A549 treated with AZD2906 at 1 μM for 4 hours (cell line): ENCODE data around the gene FPR3. TPM values are rescaled to one million over a fixed set of nuclear protein-coding genes. Genes with fewer than 3 reads are reported as not detected.

ENCODE experiments used
- total RNA-seq: library from RNA; stranded (reverse); fragments of 200-300 nt; extraction: Qiagen RNA extraction; gene quantifications from 5 replicates; pipeline ENCODE4 v1.2.3, GENCODE V29; 2022

Gene FPR3, protein sequence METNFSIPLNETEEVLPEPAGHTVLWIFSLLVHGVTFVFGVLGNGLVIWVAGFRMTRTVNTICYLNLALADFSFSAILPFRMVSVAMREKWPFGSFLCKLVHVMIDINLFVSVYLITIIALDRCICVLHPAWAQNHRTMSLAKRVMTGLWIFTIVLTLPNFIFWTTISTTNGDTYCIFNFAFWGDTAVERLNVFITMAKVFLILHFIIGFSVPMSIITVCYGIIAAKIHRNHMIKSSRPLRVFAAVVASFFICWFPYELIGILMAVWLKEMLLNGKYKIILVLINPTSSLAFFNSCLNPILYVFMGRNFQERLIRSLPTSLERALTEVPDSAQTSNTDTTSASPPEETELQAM
- total RNA-seq, result not detected in 5 replicates

DNA sequence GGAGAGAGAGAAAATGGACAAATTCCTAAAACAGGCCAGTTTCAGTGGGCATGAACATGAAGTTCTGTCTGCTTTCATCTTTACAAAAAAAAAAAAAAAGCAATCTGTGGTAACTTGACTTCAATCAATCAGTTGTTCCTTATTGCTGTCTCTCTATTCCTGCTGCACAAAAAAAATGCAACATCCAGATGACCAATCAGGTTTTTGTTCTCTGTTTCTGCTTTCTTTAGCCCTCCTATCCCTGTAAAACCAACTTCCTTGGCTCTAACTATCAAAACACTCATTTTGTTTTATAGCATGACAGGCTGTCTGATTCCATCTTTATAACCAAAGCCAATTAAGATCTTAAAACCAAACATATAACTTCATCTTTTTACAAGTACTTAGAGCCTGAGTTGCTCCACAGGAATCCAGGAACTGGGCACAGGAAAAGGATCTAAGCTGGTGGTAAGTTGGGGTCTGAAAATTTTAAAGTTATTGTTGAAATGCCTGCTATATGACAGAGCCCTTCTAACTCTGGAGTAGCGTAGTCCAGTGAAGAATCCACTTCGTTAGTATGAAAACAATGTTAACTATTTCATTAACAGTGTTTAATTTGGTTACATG, at the start of gene FPR3:
FPR3 (plus strand) TSS at position 273 of the 606 bp plus-strand sequence. CDS start 28,592 bp downstream, outside the sequence.

DNA sequence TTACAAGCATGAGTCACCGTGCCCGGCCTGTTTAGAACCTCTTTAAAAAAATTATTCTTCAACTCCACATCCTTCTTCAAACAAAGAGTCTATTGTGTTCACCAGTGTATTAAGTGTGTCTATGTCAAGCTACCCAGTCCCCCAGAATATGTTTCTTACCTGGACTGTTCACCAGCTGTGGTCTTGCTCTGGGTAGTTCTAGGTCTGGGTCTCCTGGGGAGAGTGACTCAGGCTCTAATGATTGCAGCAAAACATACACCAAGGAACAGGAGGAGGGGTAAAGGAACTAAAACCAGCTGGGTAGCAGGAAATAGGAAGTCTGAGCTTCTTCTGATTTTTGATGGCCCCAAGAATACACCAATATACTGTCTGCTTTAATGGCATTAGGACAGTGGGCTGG, 43.3 kb upstream of the FPR3 start, which contains the start of gene FPR1:
FPR1 (minus strand) TSS at position 224 of the 400 bp plus-strand sequence. CDS start 4,884 bp downstream, outside the sequence.

DNA sequence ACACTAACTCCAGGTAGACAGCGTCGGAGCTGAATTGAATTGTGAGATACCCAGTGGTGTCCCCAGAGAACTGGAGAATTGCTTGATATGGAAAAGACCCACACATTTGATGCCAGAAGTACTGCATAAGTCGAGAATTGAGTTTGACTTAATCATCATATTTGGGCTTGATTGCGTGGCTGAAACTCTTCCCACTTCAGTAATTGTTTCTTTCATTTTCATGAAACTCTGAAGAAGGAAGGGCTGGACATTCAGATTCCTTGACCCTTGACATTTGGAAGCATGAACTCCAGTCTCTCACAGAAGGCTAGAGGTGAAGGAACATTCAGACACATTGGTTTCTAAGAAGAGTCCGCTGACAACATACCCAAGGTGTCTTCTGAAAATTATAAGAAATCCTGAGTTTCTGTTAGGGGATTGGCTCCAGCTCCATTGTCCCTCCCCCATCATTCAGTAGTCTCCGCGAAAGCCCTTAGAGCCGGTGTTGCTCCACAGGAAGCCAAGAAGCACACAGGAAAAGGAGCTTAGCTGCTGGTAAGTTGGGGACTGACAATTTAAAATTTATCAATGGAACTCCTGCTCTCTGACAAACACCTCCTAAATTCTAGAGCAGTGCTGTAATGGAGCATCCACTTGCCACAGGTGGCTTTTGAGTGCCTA, 34.1 kb upstream of the FPR3 start, which contains the start of gene FPR2:
FPR2 (plus strand) TSS at position 484 of the 660 bp plus-strand sequence. CDS start 7,479 bp downstream, outside the sequence.

Other genes starting within 250 kb of the FPR3 start
- 3.3 to 4.4 TPM (median 4.3 TPM) in 5 replicates for gene ZNF175, start 223.9 kb upstream of the FPR3 start, total RNA-seq
- gene SIGLEC5, start 164.8 kb upstream of the FPR3 start, total RNA-seq, result not detected in 5 replicates
- gene SIGLEC14, start 148.3 kb upstream of the FPR3 start, total RNA-seq, result 0.08 to 0.15 TPM (median 0.08 TPM) in 3 of 5 replicates, not detected in the others
- 11.6 to 14.2 TPM (median 12.3 TPM) in 5 replicates for gene SPACA6, start 101.8 kb upstream of the FPR3 start, total RNA-seq
- 0.03 TPM in 1 of 5 replicates, not detected in the others for gene HAS1, start 71.2 kb upstream of the FPR3 start, total RNA-seq
- gene FPR1, start 43.3 kb upstream of the FPR3 start, total RNA-seq, result 0.09 to 0.19 TPM (median 0.15 TPM) in 5 replicates
- gene FPR2, start 34.0 kb upstream of the FPR3 start, total RNA-seq, result not detected in 5 replicates
- 0.03 to 0.07 TPM in 2 of 5 replicates, not detected in the others for gene ZNF577, start 92.8 kb downstream of the FPR3 start, total RNA-seq
- 0.08 to 0.36 TPM (median 0.27 TPM) in 5 replicates for gene ZNF649, start 109.9 kb downstream of the FPR3 start, total RNA-seq
- gene ZNF613, start 132.3 kb downstream of the FPR3 start, total RNA-seq, result 0.82 to 1.7 TPM (median 0.93 TPM) in 5 replicates
- gene ZNF350, start 191.7 kb downstream of the FPR3 start, total RNA-seq, result 3.4 to 5.1 TPM (median 3.5 TPM) in 5 replicates
- 3.1 to 4.8 TPM (median 4.0 TPM) in 5 replicates for gene ZNF615, start 213.1 kb downstream of the FPR3 start, total RNA-seq
- 2.5 to 3.5 TPM (median 2.9 TPM) in 5 replicates for gene ZNF614, start 233.2 kb downstream of the FPR3 start, total RNA-seq